Breast epithelium (tissue), 4 donors: ENCODE results near the gene DCAKD. TPM values are rescaled to one million over a fixed set of nuclear protein-coding genes. Genes with fewer than 3 reads are reported as not detected.
A peak's percentile ranks its signal among the peaks of the same experiment; 100 is the strongest.

Experiments
- DNase-seq, 2 donors: peaks; one replicate each; pipeline ENCODE4 v3.0.0-alpha.2; 2019; ENCODE audit warnings: low spot score in 2 of 2
- H3K27ac ChIP-seq, 2 donors: fragments of 200-600 bp; sonication (generic) in 1 of 2; one replicate each; pipeline ENCODE4 v1.5.1; 2016 to 2019; ENCODE audit warnings: mild to moderate bottlenecking in 1 of 2
- H3K27me3 ChIP-seq, 2 donors: fragments of 200-600 bp; sonication (generic) in 1 of 2; one replicate each; pipeline versions ENCODE4 v1.5.1 to v1.6.0; 2017 to 2019; ENCODE audit warnings: control low read depth in 1 of 2, mild to moderate bottlenecking in 1 of 2
- H3K36me3 ChIP-seq: fragments of 200-600 bp; one replicate; pipeline ENCODE4 v1.5.1; 2019
- H3K4me1 ChIP-seq, 2 donors: fragments of 200-600 bp; sonication (generic); one replicate each; pipeline ENCODE4 v1.5.1; 2016 to 2019; ENCODE audit warnings: control low read depth in 1 of 2
- H3K4me3 ChIP-seq, 3 donors: fragments of 200-600 bp; sonication (generic); 1 replicate in 2 of 3; 2 replicates in 1 of 3; pipeline ENCODE4 v1.5.1; 2016 to 2019; ENCODE audit warnings: mild to moderate bottlenecking in 3 of 3, moderate library complexity in 2 of 3
- H3K9me3 ChIP-seq, 2 donors: fragments of 200-600 bp; sonication (generic) in 1 of 2; one replicate each; pipeline ENCODE4 v1.5.1; 2016 to 2019; ENCODE audit warnings: control low read depth in 1 of 2
- CTCF ChIP-seq, 3 donors: fragments of 450-650 bp; IDR thresholded peaks; one replicate each; pipeline ENCODE4 v1.5.1; 2016 to 2017; ENCODE audit warnings: antibody characterized with exemption in 3 of 3, mild to moderate bottlenecking in 3 of 3, moderate library complexity in 3 of 3
- POLR2A ChIP-seq: fragments of 450-650 bp; IDR thresholded peaks from one replicate; pipeline ENCODE4 v1.6.1; 2016; ENCODE audit warnings: antibody characterized with exemption, mild to moderate bottlenecking, moderate library complexity
- POLR2AphosphoS5 ChIP-seq, 3 donors: sonication (generic); formaldehyde crosslinking; IDR thresholded peaks; one replicate each; pipeline ENCODE4 v1.6.1; 2017; ENCODE audit warnings: antibody characterized with exemption in 3 of 3
- intact Hi-C: fragments of 100-400 bp; cut with DNase I; formaldehyde crosslinking; loops from one replicate; pipeline ENCODE4 v1.15.1; 2023; ENCODE audit warnings: low total_unique reads
- total RNA-seq, 3 donors: library from RNA; depleted of rRNA; stranded (reverse); fragments of >200 nt; gene quantifications; one replicate each; pipeline ENCODE4 v1.1.0, GENCODE V29; 2016

Gene DCAKD
- total RNA-seq, 3 donors from 2014 or later: 44.0 to 76.8 (median 48.2) TPM

- intact Hi-C loops: loop anchor here (5.0 to 10.0 kb wide), 2 partner anchors 83 to 104 kb away; partner anchors contain the start of gene GFAP
- Histone ChIP-seq H3K36me3 (no peaks in the 10 kb centered on the region), H3K27me3 (no peaks in the 10 kb centered on the region), H3K4me1 (peaks cover 7 to 13% of the 10 kb centered on the region in 2 donors), H3K27ac (peak overlapping the region; percentile 78 to 87), H3K9me3 (no peaks in the 10 kb centered on the region), H3K4me3 (peak overlapping the region; percentile 28 to 60 (median 45))
- TF ChIP-seq CTCF (IDR thresholded peaks at IDR 0.05) (peak in 2 of 3 donors; percentile 53 to 94), POLR2AphosphoS5 (IDR thresholded peaks at IDR 0.05) (peak in 2 of 3 donors; percentile 17 to 19), POLR2A (no peak)
- DNase-seq: peak; percentile 46 to 72
Measured at GRCh38 chr17:45021607-45022287, 29.7 kb downstream of the DCAKD start.

- TF ChIP-seq POLR2AphosphoS5 (IDR thresholded peaks at IDR 0.05): no peak
- no peak for TF ChIP-seq POLR2A
- TF ChIP-seq CTCF (IDR thresholded peaks at IDR 0.05): no peak
- intact Hi-C loops: loop anchor here (5.0 to 10.0 kb wide), 2 partner anchors 84 to 103 kb away; partner anchors contain the start of gene GFAP
- DNase-seq: peak in 1 of 2 donors; percentile 49
- no peaks in the 10 kb centered on the region for H3K27me3 ChIP-seq
- peaks cover 7 to 13% of the 10 kb centered on the region in 2 donors for H3K4me1 ChIP-seq
- peak overlapping the region; percentile 78 to 87 for H3K27ac ChIP-seq
- no peaks in the 10 kb centered on the region for H3K36me3 ChIP-seq
- H3K4me3 ChIP-seq: no peak overlapping the region
- no peaks in the 10 kb centered on the region for H3K9me3 ChIP-seq
Measured at GRCh38 chr17:45020354-45021138, 30.9 kb downstream of the DCAKD start.

GRCh38 chr17:45018848-45019711 lies 32.4 kb downstream of the DCAKD start:
- intact Hi-C loops: no loop called here
- Histone ChIP-seq H3K4me1 (peaks cover 7 to 13% of the 10 kb centered on the region in 2 donors), H3K36me3 (no peaks in the 10 kb centered on the region), H3K27me3 (no peaks in the 10 kb centered on the region), H3K4me3 (peak overlapping the region; percentile 45 to 74 (median 59)), H3K9me3 (no peaks in the 10 kb centered on the region), H3K27ac (peak overlapping the region; percentile 78 to 87)
- TF ChIP-seq POLR2AphosphoS5 (IDR thresholded peaks at IDR 0.05) (no peak), CTCF (IDR thresholded peaks at IDR 0.05) (peak in 1 of 3 donors; percentile 43), POLR2A (no peak)
- no peak for DNase-seq

GRCh38 chr17:45018514-45018847 lies 33.0 kb downstream of the DCAKD start:
- TF ChIP-seq CTCF (IDR thresholded peaks at IDR 0.05): no peak
- H3K27me3 ChIP-seq: no peaks in the 10 kb centered on the region
- H3K36me3 ChIP-seq: no peaks in the 10 kb centered on the region
- peak overlapping the region; percentile 45 to 74 (median 59) for H3K4me3 ChIP-seq
- H3K27ac ChIP-seq: peak overlapping the region; percentile 78 to 87
- no peaks in the 10 kb centered on the region for H3K9me3 ChIP-seq
- no peak for DNase-seq
- peaks cover 7 to 13% of the 10 kb centered on the region in 2 donors for H3K4me1 ChIP-seq
- intact Hi-C loops: no loop called here
